ENCODE results near the gene LRRTM4.

The LRRTM4 gene

GRCh38 chr2:77484026-77484425, 38.1 kb downstream of the LRRTM4 start:
- DNase-seq: no peak
- in situ Hi-C loops (cut with HindIII; ENCODE audit: low pct_ligation_motif_present, low pct_unique_long_range_greater_than_20kb, low sequenced_read_pairs): no loop called here

- no peak for DNase-seq
- in situ Hi-C loops (cut with HindIII; ENCODE audit: low pct_ligation_motif_present, low pct_unique_long_range_greater_than_20kb, low sequenced_read_pairs): no loop called here
These were observed 42.3 kb downstream of the LRRTM4 start for GRCh38 chr2:77479895-77480294.

- no peak for DNase-seq
- in situ Hi-C loops (cut with HindIII; ENCODE audit: low pct_ligation_motif_present, low pct_unique_long_range_greater_than_20kb, low sequenced_read_pairs): no loop called here
These were observed 42.8 kb downstream of the LRRTM4 start for GRCh38 chr2:77479395-77479794.

- in situ Hi-C loops (cut with HindIII; ENCODE audit: low pct_ligation_motif_present, low pct_unique_long_range_greater_than_20kb, low sequenced_read_pairs): no loop called here
These were observed 52.1 kb downstream of the LRRTM4 start for GRCh38 chr2:77470096-77470495.

DNA sequence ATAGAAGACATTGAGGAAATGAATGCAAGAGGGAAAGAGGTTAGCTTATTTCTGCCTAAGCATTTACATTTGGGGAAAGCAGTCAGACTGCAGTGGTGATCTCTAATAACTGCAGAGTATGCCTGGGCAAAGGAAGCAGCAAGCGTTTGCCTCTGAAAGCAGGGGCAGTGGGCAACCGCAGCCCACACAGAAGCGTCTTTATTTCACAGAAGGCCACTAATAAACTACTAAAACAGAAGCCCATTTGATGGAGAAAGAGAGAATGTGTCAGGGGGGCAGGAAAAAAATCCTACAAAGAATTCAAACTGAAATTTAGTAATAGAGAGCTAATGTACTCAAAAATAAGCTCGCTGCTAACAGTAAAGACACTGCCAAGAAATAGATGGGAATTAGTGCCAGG, 53.1 kb downstream of the LRRTM4 start:
- no peak for DNase-seq

More at GRCh38 chr2:77470096-77470495, 52.1 kb downstream of the LRRTM4 start:
- no peak for DNase-seq

GRCh38 chr2:77459840-77460239, 62.3 kb downstream of the LRRTM4 start:
- DNase-seq: no peak

More for the DNA sequence above, 53.1 kb downstream of the LRRTM4 start:
- in situ Hi-C loops (cut with HindIII; ENCODE audit: low pct_ligation_motif_present, low pct_unique_long_range_greater_than_20kb, low sequenced_read_pairs): no loop called here

GRCh38 chr2:77458216-77458615, 64.0 kb downstream of the LRRTM4 start:
- no peak for DNase-seq
- in situ Hi-C loops (cut with HindIII; ENCODE audit: low pct_ligation_motif_present, low pct_unique_long_range_greater_than_20kb, low sequenced_read_pairs): no loop called here

More at GRCh38 chr2:77459840-77460239, 62.3 kb downstream of the LRRTM4 start:
- in situ Hi-C loops (cut with HindIII; ENCODE audit: low pct_ligation_motif_present, low pct_unique_long_range_greater_than_20kb, low sequenced_read_pairs): no loop called here

DNA sequence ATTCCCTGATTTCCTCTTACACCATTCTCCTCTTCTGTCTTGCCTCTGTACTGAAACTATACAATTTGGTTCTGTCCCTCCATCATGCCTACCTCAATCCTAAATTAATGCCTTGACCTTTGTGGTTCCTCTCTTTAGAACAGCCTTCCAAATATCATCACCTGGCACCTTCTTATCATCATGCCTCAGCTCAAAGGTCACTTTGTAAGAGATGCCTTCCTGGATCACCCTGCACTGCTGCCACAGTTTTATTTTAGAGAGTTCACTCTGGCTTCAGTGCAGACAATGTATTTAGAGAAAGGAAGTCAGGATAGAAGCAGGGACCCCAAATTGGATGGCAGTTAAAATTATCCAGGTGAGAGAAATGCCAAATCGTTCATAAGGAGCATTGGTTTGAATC, 64.5 kb downstream of the LRRTM4 start:
- in situ Hi-C loops (cut with HindIII; ENCODE audit: low pct_ligation_motif_present, low pct_unique_long_range_greater_than_20kb, low sequenced_read_pairs): no loop called here
- DNase-seq: no peak

DNA sequence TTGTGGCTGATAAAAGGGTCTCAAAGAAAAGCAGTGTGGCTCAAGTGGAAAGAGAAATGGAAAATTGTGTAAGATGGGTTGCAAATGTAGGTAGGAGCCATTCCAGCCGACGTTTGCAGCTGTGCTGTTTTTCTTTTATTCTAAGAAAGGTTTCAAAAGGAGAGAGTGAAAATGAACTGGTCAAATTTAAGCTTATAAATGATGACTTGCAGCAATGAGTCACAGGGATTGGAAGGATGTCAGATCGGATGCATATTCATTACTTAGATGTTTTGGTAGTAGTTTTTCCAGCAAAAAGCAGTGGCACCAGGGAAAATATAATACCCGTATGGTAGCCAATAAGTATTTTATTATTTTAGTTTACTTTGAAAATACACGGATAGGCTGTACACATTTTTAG, 79.1 kb downstream of the LRRTM4 start:
- in situ Hi-C loops (cut with HindIII; ENCODE audit: low pct_ligation_motif_present, low pct_unique_long_range_greater_than_20kb, low sequenced_read_pairs): no loop called here
- no peak for DNase-seq

- DNase-seq: no peak
- in situ Hi-C loops (cut with HindIII; ENCODE audit: low pct_ligation_motif_present, low pct_unique_long_range_greater_than_20kb, low sequenced_read_pairs): no loop called here
These were observed 87.3 kb downstream of the LRRTM4 start for GRCh38 chr2:77434880-77435279.

DNA sequence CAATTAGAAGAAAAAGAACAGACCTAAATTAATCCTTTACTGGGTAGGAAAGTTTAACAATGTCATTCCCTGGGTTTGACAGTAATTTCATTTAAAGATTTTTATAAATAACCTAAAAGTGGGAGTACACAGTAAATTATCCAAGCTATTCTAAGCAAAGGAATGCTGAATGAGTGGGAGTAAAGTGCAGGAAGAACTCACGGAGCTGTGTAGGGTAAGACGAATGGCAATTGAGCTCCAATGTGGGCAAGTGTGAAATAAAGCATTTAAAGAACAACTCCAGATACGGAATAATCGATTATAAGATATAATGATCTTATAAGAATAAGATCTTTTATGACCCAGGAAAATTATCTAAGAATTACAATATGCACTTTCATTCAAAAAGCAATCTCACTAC, 93.2 kb downstream of the LRRTM4 start:
- no peak for DNase-seq
- in situ Hi-C loops (cut with HindIII; ENCODE audit: low pct_ligation_motif_present, low pct_unique_long_range_greater_than_20kb, low sequenced_read_pairs): no loop called here

DNA sequence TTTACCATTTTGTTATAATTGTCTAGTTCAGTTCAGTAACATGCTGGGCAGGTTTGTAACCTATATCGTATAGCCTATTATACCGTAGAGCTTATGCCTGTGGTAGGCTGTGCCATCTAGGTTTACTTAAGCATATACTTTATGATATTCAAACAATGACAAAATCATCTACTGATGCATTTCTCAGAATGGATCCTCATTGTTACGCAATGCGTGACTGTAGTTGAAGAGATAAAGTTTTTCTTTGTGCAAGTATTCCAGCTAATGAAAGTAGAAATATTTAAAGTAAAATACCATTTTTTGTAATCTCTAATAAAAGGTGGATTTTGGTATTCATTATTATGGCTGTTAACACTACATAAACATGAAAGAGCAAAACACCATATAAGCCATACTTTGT, 100.2 kb downstream of the LRRTM4 start:
- no peak for DNase-seq
- in situ Hi-C loops (cut with HindIII; ENCODE audit: low pct_ligation_motif_present, low pct_unique_long_range_greater_than_20kb, low sequenced_read_pairs): no loop called here

GRCh38 chr2:77418537-77418936, 103.6 kb downstream of the LRRTM4 start:
- in situ Hi-C loops (cut with HindIII; ENCODE audit: low pct_ligation_motif_present, low pct_unique_long_range_greater_than_20kb, low sequenced_read_pairs): no loop called here

DNA sequence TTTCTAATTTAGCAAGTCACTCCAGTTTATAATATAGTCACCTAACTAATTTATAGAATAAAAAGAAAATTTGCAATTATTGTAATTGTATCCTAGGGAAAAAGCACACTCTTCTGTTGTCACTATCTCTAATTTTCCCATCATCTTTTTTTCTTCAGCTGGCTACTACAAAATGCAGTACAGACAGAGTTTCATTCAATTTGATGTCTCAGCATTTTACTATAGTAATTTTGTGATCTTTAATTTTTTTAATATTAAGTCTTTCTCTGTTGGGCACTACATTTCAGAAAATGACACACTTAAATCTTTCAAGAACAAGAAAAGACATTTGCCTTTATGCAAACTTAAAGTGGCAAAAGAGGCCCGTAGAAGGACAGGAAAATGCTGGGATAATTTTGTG, 118.0 kb downstream of the LRRTM4 start:
- in situ Hi-C loops (cut with HindIII; ENCODE audit: low pct_ligation_motif_present, low pct_unique_long_range_greater_than_20kb, low sequenced_read_pairs): no loop called here
- DNase-seq: no peak

More at GRCh38 chr2:77418537-77418936, 103.6 kb downstream of the LRRTM4 start:
- DNase-seq: no peak

GRCh38 chr2:77398970-77399600, 123.1 kb downstream of the LRRTM4 start:
- in situ Hi-C loops (cut with HindIII; ENCODE audit: low pct_ligation_motif_present, low pct_unique_long_range_greater_than_20kb, low sequenced_read_pairs): no loop called here
- DNase-seq: no peak

- in situ Hi-C loops (cut with HindIII; ENCODE audit: low pct_ligation_motif_present, low pct_unique_long_range_greater_than_20kb, low sequenced_read_pairs): no loop called here
- DNase-seq: no peak
These were observed 124.4 kb downstream of the LRRTM4 start for GRCh38 chr2:77397763-77398162.

- no peak for DNase-seq
- in situ Hi-C loops (cut with HindIII; ENCODE audit: low pct_ligation_motif_present, low pct_unique_long_range_greater_than_20kb, low sequenced_read_pairs): no loop called here
These were observed 127.2 kb downstream of the LRRTM4 start for GRCh38 chr2:77395011-77395410.

- in situ Hi-C loops (cut with HindIII; ENCODE audit: low pct_ligation_motif_present, low pct_unique_long_range_greater_than_20kb, low sequenced_read_pairs): no loop called here
- no peak for DNase-seq
These were observed 131.1 kb downstream of the LRRTM4 start for GRCh38 chr2:77391119-77391518.

- in situ Hi-C loops (cut with HindIII; ENCODE audit: low pct_ligation_motif_present, low pct_unique_long_range_greater_than_20kb, low sequenced_read_pairs): no loop called here
- DNase-seq: no peak
These were observed 134.9 kb downstream of the LRRTM4 start for GRCh38 chr2:77387324-77387723.

GRCh38 chr2:77372636-77373035, 149.5 kb downstream of the LRRTM4 start:
- no peak for DNase-seq
- in situ Hi-C loops (cut with HindIII; ENCODE audit: low pct_ligation_motif_present, low pct_unique_long_range_greater_than_20kb, low sequenced_read_pairs): no loop called here

GRCh38 chr2:77370511-77370910, 151.7 kb downstream of the LRRTM4 start:
- in situ Hi-C loops (cut with HindIII; ENCODE audit: low pct_ligation_motif_present, low pct_unique_long_range_greater_than_20kb, low sequenced_read_pairs): no loop called here
- DNase-seq: no peak

Data from ACHN (cell line).